Measurements from ENCODE around the gene ZNF496.
A peak's percentile ranks its signal among the peaks of the same experiment; 100 is the strongest.
"Not testable (repeated sequence)": the region's sequence is repeated elsewhere in the genome, so short reads cannot be mapped to it uniquely, and the experiment has no call there.

The ZNF496 gene

DNA sequence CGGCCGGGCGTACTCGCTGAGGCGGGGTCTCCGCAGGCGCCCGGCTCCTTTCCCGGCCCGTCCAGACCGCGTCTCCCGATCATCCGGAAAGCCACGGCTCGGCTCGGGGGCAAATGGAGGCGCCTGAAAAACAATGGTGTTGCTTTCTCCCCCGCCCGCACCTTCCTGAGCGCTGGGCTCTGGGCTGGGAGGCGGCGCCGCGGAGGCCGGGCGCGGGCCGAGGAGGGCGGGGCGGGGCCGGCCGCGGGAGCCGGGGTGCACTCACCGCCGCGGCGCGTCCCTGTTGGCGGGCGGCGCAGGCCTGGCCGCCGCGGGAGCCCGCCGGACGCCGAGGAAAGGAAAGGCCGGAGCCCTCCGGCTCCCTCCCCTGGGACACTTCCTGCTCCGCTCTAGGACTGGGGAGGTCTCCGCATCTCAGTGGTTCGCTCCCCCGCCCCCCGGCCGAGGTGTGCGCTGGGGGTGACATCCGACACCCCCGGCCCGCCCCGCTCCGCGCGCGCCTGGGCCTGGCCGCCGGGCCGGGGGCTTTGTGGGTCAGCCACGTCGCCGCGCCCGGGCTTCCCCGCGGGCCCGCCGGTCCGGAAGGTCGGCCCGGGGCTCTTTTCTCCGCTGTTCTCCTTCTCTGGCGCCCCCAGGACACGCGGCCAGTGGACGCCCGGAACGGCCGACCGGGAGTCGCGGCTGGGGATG lies at the start of gene ZNF496:
Gene ZNF496 (minus strand): TSS at position 343 of the 690 bp plus-strand sequence. CDS start 2,289 bp downstream, outside the sequence.
- DNase-seq (ENCODE audit: low read depth in 2 of 3, low spot score in 2 of 3): peak; percentile 23 to 38 (median 37)

DNA sequence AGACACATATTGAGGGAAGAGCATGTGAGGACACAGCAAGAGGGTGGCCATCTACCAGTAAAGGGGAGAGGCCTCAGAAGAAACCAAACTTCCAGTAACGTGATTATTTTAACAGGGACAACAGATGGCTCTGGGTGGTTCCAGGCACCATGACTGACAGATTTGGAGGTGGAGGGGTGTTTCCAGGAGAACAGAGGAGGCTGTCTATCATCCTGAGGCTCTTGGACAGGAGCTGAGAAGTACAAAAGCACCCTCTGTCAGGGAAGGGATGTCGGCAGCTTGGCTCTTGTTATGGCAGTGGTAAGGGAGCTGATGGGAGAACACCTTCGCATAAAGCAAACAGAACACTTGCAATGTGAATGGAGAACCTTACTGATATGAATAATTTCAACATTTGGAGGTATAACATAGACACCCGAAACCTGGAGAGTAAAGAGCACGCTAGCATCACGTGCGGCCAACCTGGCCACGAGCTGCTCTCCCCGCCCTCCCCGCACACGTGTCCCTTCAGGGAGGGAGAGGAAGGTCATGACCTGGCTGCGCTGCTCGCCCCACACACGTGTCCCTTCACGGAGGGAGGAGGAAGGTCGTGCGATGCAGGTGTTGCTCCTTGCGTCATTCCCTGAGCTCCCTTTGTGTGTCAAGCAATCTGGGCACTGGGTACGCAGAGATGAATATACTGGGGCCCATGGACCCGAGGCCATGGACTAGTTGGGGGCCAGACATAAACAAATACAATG lies 46.8 kb upstream of the ZNF496 start:
- no peak for DNase-seq (ENCODE audit: low read depth in 2 of 3, low spot score in 2 of 3)

DNA sequence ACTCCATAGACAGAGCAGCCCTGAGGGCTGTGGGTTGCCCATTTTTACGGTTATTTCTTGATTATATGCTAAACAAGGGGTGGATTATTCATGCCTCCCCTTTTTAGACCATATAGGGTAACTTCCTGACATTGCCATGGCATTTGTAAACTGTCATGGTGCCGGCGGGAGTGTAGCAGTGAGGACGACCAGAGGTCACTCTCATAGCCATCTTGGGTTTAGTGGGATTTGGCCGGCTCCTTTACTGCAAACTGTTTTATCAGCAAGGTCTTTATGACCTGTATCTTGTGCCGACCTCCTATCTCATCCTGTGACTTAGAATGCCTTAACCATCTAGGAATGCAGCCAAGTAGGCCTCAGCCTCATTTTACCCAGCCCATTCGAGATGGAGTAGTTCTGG lies 46.0 kb upstream of the ZNF496 start:
- not testable (repeated sequence) for DNase-seq (ENCODE audit: low read depth in 2 of 3, low spot score in 2 of 3)

DNA sequence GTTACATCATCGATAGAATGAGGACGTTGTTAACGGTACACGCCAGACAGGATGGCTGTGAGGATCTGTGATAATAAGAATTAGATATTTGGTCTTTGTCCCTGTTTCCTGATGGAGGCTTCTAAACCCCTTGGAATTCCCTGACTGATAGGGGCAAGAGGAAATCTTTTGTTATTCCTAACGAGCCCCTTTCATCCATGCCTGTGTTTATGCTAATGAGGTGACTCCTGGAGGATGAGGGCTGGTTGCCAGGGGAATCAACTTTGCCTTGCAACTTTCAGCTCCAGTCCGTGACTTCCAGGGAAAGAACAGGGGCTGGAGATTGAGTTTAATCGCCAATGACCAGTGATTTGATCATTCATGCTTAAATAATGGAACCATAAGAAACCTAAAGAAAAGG lies 45.0 kb upstream of the ZNF496 start:
- no peak for DNase-seq (ENCODE audit: low read depth in 2 of 3, low spot score in 2 of 3)

DNA sequence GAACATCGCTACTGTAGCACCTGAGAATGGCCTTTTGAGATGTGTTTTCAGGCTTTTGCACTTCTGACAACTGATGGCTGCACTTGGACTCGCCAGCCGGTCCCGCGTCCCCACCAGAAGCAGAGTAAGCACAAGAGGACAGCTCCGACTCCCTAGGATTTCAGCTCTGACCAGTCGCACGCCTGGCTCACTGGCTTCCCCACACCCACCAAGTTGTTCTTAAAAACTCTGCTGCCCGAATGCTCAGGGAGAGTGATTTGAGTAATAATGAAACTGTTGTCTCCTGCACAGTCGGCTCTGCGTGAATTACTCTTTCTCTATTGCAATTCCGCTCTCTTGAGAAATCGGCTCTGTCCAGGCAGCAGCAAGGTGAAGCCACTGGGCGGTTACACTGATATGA lies 44.1 kb upstream of the ZNF496 start:
- no peak for DNase-seq (ENCODE audit: low read depth in 2 of 3, low spot score in 2 of 3)

DNA sequence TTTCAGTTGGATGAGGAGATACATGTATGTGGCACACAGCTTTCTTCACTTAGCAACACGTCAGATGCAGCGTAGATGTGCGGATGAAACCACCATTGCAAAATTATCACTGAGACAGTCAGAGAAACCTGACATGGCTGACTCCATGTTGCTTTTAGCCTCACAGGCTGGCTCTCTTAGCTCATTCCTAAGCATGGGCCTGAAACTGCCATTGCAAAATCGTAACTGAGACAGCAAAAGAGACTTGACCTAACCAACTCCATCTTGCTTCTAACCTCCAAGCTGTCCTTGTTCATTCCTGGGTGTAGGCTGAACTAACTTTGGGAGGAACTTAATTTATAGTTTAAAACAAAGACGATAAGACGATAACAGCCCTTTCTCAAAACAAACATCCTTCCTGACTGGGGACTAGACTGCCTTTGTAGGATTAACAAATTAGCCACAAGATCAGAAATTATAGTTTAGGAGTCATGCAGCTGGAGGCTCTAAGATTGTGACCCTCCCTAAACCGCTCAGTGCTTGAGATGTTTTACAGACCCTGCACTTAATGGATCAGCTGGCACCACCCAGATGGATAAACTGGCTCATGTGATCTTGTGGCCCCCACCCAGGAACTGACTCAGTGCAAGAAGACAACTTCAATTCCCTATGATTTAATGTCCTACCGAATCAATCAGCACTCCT lies 43.1 kb upstream of the ZNF496 start:
- DNase-seq (ENCODE audit: low read depth in 2 of 3, low spot score in 2 of 3): not testable (repeated sequence)

DNA sequence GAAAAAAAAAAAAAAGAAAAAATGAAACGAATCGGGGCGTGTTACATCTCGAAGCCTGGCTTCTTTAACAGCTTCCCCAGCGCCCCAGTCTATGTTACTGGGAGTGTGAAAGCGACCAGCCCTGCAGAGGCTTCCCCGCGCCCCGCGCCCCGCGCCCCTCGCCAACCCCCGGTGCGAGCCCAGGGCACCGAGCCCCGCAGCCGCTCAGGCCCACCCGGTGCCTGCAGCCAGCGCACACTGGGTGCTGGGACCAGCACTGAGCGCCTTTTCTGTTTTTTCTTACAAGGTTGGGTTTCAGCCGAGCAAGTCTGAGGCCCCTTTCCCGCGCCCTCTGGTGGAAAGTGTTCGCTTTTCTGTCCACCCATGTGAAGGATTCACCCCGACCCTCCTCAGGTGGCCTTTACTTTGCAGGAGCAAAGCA lies 42.1 kb upstream of the ZNF496 start:
- no peak for DNase-seq (ENCODE audit: low read depth in 2 of 3, low spot score in 2 of 3)

DNA sequence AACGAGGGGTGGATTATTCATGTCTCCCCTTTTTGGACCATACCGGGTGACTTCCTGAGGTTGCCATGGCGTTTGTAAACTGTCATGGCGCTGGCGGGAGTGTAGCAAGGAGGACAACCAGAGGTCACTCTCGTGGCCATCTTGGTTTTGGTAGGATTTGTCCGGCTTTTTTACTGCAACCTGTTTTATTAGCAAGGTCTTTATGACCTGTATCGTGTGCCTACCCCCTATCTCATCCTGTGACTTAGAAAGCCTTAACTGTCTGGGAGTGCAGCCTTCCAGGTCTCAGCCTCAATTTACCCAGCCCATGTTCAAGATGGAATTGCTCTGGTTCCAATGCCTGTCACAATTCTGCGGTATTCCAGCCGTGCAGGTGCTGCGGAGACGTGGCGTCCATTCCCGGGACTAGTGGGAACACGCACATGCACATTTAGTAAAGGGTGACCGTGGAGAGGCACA lies 40.2 kb upstream of the ZNF496 start:
- DNase-seq (ENCODE audit: low read depth in 2 of 3, low spot score in 2 of 3): no peak

DNA sequence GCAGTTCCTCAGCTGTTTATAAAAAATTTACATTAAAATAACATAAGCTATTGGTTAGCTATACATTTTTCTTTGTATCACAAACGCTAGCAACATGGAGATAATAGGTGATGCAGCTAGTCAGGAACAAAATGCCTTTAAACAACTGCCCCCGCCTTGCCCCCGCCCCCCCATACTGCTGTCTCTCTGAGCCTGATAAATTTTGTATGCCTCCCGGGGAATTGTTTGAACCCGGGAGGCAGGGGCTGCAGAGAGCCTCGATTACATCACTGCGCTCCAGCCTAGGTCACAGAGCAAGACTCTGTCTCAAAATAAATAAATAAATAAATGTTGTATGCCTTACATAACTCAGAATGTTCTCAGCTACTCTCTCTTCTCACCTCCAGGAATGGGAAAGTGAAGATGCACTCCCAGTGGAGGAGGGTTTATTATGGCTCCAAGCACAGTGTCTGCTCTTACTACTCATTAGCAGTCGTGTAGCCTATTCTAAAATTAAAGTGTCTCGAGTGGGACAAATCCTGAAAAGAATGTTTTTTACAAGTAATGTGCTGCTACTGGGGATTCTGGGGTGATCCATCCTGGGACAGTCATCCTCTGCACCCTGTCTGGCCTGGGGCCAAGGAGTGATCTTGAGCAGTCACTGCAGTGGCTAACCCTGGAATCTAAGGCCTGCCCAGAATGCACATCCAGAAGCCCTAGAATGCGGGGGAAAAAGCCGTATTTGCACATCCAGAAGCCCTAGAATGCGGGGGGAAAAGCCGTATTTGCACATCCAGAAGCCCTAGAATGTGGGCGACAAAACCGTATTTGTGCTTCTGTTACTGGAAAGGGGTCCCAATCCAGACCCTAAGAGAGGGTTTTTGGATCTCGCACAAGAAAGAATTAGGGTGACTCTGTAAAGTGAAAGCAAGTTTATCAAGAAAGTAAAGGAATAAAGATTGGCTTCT lies 39.4 kb upstream of the ZNF496 start:
- DNase-seq (ENCODE audit: low read depth in 2 of 3, low spot score in 2 of 3): no peak

DNA sequence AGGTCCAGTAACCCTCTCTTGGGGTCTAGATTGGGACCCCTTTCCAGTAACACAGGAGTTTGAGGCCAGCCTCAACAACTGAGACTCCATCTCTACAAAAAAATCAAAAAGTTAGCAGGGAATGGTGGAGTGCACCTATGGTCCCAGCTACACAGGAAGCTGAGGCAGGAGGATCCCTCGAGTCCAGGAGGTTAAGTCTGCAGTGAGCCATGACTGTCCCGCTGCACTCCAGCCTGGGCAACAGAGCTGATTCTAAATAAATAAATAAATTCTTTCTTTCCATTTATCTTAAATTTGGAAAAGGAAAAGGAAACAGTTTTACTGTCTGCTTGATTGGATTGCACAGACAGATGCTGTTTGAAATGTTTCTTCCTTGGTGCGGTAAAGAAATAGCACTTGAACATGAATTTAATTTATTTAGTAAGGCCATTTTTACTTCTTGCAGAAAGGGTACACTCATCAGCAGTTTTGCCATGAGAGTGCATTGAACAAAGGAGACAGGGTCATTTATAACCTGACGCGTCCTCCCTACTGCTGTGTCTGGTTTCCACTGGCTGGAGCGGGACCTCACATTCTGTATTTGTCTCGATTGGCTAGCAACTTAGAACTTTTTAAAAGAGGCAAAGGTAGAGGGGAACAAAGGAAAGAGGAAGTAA lies 37.0 kb upstream of the ZNF496 start:
- DNase-seq (ENCODE audit: low read depth in 2 of 3, low spot score in 2 of 3): no peak

DNA sequence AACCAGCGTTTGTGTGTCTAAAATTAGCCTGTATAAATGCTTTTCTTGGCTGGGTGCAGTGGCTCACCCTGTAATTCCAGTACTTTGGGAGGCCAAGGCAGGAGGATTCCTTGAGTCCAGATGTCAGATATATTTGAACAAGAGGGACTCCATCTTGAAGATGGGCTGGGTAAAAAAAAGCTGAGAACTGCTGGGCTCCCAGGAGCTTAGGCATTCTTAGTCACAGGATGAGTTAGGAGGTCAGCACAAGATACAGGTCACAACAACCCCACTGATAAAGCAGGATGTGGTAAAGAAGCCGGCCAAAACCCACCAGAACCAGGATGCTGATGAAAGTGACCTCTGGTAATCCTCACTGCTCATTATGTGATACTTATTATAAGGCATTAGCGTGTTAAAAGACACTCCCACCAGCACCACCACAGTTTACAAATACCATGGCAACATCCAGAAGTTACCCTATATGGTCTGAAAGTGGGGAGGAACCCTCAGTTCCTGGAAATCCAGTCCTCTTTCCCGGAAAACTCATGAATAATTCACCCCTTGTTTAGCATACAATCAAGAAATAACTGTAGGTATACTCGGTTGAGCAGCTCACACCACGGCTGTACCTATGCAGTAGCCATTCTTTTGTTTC lies 36.2 kb upstream of the ZNF496 start:
- DNase-seq (ENCODE audit: low read depth in 2 of 3, low spot score in 2 of 3): no peak

DNA sequence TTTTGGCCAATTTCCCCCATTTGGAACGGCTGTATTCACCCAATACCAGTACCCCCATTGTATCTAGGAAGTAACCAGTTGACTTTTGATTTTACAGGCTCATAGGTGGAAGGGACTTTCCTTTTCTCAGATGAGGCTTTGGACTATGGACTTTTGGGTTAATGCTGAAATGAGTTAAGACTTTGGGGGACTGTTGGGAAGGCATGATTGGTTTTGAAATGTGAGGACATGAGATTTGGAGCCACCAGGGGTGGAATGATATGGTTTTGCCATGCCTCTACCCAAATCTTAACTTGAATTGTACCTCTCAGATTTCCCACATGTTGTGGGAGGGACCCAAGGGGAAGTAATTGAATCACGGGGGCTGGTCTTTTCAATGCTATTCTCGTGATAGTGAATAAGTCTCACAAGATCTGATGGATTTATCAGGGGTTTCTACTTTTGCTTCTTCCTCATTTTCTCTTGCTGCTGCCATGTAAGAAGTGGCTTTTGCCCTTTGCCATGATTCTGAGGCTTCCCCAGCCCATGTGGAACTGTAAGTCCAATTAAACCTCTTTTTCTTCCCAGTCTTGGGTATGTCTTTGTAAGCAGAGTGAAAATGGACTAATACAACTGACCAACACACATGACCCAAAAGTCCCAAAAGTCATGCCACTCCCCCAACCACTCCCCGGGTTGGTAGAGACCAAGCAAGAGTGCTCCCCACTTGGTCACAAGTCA lies 35.4 kb upstream of the ZNF496 start:
- DNase-seq (ENCODE audit: low read depth in 2 of 3, low spot score in 2 of 3): no peak

DNA sequence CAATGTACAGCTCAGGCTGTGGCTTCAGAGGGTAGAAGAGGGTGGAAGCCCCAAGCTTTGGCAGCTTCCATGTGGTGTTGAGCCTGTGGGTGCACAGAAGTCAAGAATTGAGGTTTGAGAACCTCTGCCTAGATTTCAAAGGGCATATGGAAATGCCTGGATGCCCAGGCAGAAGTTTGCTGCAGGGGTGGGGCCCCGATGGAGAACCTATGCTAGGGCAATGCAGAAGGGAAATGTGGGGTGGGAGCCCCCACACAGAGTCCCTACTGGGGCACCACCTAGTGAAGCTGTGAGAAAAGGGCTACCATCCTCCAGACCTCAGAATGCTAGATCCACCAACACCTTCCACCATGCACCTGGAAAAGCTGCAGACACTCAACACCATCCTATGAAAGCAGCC lies 34.7 kb upstream of the ZNF496 start:
- DNase-seq (ENCODE audit: low read depth in 2 of 3, low spot score in 2 of 3): not testable (repeated sequence)

DNA sequence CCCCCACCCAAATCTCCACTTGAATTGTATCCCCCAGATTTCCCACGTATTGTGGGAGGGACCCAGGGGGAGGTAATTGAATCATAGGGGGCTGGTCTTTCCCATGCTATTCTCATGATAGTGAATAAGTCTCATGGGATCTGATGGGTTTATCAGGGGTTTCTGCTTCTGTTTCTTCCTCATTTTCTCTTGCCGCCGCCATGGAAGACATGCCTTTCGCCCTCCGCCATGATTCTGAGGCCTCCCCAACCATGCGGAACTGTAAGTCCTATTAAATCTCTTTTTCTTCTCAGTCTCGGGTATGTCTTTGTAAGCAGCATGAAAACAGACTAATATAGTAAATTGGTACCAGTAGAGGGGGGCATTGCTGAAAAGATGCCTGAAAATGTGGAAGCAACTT lies 33.4 kb upstream of the ZNF496 start:
- no peak for DNase-seq (ENCODE audit: low read depth in 2 of 3, low spot score in 2 of 3)

DNA sequence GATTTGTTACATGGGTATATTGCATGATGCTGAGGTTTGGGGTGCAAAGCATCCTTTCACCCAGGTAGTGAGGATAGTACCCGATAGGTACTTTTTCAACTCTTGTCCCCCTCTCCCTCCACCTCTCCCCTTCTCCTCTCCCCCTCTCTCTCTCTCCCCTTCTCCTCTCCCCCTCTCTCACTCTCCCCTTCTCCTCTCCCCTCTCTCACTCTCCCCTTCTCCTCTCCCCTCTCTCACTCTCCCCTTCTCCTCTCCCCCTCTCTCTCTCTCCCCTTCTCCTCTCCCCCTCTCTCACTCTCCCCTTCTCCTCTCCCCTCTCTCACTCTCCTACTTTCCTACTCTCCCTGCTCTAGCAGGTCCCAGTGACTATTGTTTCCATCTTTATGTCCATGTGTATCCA lies 31.3 kb upstream of the ZNF496 start:
- not testable (repeated sequence) for DNase-seq (ENCODE audit: low read depth in 2 of 3, low spot score in 2 of 3)

DNA sequence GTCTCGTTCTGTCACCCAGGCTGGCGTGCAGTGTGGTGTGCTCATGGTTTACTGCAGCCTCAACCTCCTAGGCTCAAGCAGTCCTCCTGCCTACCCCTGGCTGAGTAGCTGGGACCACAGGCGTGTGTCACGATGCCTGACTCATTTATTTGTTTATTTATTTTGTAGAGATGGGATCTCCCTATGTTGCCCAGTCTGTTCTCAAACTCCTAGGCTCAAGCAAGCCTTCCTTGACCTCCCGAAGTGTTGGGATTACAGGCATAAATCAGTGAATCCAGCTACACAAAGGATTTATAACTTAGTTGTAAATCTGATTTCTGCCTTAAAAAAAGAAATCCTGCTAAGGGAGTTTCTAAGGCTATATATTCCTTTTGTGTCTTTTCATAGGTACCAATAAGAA lies 30.5 kb upstream of the ZNF496 start:
- no peak for DNase-seq (ENCODE audit: low read depth in 2 of 3, low spot score in 2 of 3)

DNA sequence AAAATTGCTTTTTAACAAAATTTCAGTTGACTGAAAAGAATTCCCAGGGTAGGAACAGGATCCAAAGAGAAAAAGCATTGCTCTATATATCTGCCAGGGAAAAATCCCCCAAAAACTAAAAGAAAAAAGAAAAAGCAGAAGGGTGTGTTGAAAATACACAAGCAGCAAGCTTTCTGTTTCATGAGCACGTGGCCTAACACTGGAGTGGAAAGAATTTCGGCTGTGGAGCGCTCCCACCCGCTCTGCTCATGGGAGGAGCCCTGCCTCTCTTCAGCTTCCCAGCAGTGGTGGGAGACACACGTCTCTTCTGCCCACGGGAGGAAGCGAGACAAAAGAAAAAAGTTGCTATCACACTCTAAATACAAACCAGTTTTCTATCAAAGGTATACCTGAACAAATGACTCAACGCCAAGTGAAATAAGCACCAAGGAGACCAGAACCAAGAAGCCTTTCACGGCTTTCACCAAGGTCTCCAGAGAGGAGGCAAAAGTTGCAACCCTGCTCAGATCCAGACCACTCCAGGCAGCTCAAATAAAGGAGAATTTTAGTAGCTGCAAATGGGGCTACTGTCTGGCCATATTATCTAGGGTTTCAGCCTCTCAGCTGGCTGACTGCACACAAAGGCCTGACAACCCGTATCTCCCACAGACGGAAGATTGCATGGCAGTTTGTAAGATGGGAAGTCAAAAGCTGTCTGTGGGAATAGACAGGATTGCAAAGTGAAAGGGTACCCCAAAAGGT lies 29.5 kb upstream of the ZNF496 start:
- DNase-seq (ENCODE audit: low read depth in 2 of 3, low spot score in 2 of 3): no peak

DNA sequence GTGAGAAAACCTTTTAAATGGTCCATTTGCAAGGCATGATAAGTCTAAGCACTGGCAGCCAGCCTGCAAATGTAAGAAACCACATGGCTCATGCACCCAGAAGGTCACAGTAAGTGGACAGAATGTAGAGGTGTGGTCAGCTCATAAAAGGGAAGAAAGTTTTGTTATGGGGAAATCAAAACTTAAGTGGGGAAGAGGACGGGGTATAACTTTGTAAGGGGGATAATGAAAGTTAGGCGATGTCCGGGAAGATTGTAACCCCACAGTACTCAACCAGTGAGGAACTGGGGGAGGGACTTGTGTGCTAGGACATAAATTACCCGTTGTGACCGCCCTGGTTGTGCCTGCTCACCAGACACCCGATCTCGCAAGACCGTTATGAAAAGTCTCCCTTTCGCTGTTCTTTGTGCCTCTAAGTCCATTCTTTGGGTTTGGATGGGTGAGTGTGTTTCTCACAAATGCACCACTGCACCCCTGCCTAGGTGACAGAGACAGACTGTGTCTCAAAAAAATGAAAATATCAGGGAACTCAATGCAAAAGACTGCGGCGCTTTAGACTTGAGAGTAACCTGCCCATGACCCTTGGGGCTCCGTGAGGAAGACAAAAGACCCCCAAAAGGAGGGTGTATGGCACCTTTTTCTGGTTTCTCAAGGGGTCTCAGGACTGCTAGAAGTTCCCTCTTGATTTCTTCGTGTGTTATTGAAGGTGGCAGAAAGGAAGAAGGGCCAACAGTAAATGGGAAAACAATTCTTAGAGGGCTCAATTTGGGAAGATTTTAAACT lies 28.6 kb upstream of the ZNF496 start:
- no peak for DNase-seq (ENCODE audit: low read depth in 2 of 3, low spot score in 2 of 3)

Data from activated CD8-positive, alpha-beta memory T cell treated with anti-CD3 and anti-CD28 coated beads for 48 hours (primary cell).